ENCODE data around the gene CHST12. TPM values are rescaled to one million over a fixed set of nuclear protein-coding genes. Genes with fewer than 3 reads are reported as not detected.
A peak's percentile ranks its signal among the peaks of the same experiment; 100 is the strongest.

The CHST12 gene
- total RNA-seq, 1 experiment from 2014 or later: 19.3 TPM

- no peak overlapping the region for H3K4ac ChIP-seq (ENCODE audit: low read depth, low read length)
- no peaks in the 10 kb centered on the region; the same call in 1 of the 2 replicates for H3K27me3 Mint-ChIP-seq (ENCODE audit: low read depth)
- DNase-seq: no peak
- H3K23me2 ChIP-seq (ENCODE audit: insufficient read length, low read depth, low read length, poor library complexity, severe bottlenecking): no peaks in the 10 kb centered on the region
- H3K4me2 ChIP-seq (ENCODE audit: insufficient read depth, insufficient read length, low read length): no peak overlapping the region
- no CpG with 5 or more reads among the region's 25 CpGs for WGBS (ENCODE audit: extremely low coverage, insufficient read length, low lambda C conversion rate)
- H3K27me3 ChIP-seq (ENCODE audit: insufficient read depth, low read length): no peaks in the 10 kb centered on the region
- H3K79me1 ChIP-seq (ENCODE audit: insufficient read depth, low read depth, low read length, poor library complexity, severe bottlenecking): no peaks in the 10 kb centered on the region
- H3K4me1 Mint-ChIP-seq: peaks cover 45 to 68% of the 10 kb centered on the region in 2 experiments
- no peak overlapping the region; a peak in 1 of 5 replicates for H3K4me3 Mint-ChIP-seq
- H3K36me3 Mint-ChIP-seq (ENCODE audit: insufficient read depth in 1 of 3, low read depth in 3 of 3): no peaks in the 10 kb centered on the region
- H3K27ac ChIP-seq (ENCODE audit: insufficient read length, low read depth, low read length): no peak overlapping the region
- H2BK120ac ChIP-seq (ENCODE audit: low read depth, low read length, poor library complexity, severe bottlenecking): no peak overlapping the region
- H3K56ac ChIP-seq (ENCODE audit: insufficient read length, low read depth, low read length): no peak overlapping the region
- no peak overlapping the region for H2BK20ac ChIP-seq (ENCODE audit: low read depth, low read length, poor library complexity, severe bottlenecking)
- H2BK15ac ChIP-seq (ENCODE audit: low read depth, low read length): no peak overlapping the region
- no peak overlapping the region for H4K5ac ChIP-seq (ENCODE audit: insufficient read length, low read depth, low read length)
- H3K4me1 ChIP-seq (ENCODE audit: insufficient read depth, low read length): no peaks in the 10 kb centered on the region; the same call in 1 of the 2 replicates
- H3K23ac ChIP-seq (ENCODE audit: insufficient read length, low read depth, low read length): no peak overlapping the region
- H3K27ac Mint-ChIP-seq: peak overlapping the region in 1 of 3 experiments; percentile 70; a peak in 2 of 7 replicates
- H4K8ac ChIP-seq (replicated peaks; ENCODE audit: insufficient read length, low read depth, low read length): no peak overlapping the region
- H4K20me1 ChIP-seq (ENCODE audit: control insufficient read depth, insufficient read depth, insufficient read length): no peaks in the 10 kb centered on the region
- H3K18ac ChIP-seq (ENCODE audit: insufficient read length, low read depth, low read length): no peak overlapping the region
- no peak overlapping the region for H3T11ph ChIP-seq (ENCODE audit: low read length)
- peak overlapping the region; percentile 15; the same call in 1 of the 2 replicates for H3K14ac ChIP-seq (ENCODE audit: insufficient read depth, low read length)
- H2AFZ ChIP-seq (ENCODE audit: low read length): no peak overlapping the region
- H3K9me3 ChIP-seq (ENCODE audit: control insufficient read depth, low read depth, low read length): no peaks in the 10 kb centered on the region
- no peak overlapping the region for H2AK5ac ChIP-seq (ENCODE audit: insufficient read length, low read length)
- H4K91ac ChIP-seq (ENCODE audit: insufficient read length, low read depth, low read length): no peak overlapping the region
- peaks cover 0 to under 1% of the 10 kb centered on the region in 2 experiments; a peak in 2 of 5 replicates for H3K9me3 Mint-ChIP-seq
- H2BK12ac ChIP-seq (ENCODE audit: insufficient read length, low read depth, low read length): no peak overlapping the region
- TF ChIP-seq CTCF (conservative IDR thresholded peaks at IDR 0.05): no peak
- H3K79me2 ChIP-seq (ENCODE audit: insufficient read depth, low read length): no peaks in the 10 kb centered on the region
- H2BK5ac ChIP-seq (ENCODE audit: insufficient read length, low read length): no peak overlapping the region
- no peak overlapping the region for H3K9ac ChIP-seq (ENCODE audit: extremely low read depth, insufficient read length, low read length)
These were observed 94.3 kb downstream of the CHST12 start for GRCh38 chr7:2497500-2498336.

Other genes starting within 250 kb of the CHST12 start
- 37.4 and 39.0 TPM in 2 replicates for gene MAD1L1, start 170.7 kb upstream of the CHST12 start, total RNA-seq (2021)
- gene MRM2, start 161.4 kb upstream of the CHST12 start, total RNA-seq (2021): 57.2 and 59.0 TPM in 2 replicates
- 80.3 and 84.7 TPM in 2 replicates for gene NUDT1, start 161.4 kb upstream of the CHST12 start, total RNA-seq (2021)
- gene SNX8, start 89.2 kb upstream of the CHST12 start, total RNA-seq (2021): 40.6 and 45.6 TPM in 2 replicates
- gene EIF3B, start 48.8 kb upstream of the CHST12 start, total RNA-seq (2021): 337 and 343 TPM in 2 replicates
- gene GRIFIN, start 72.8 kb downstream of the CHST12 start, total RNA-seq (2021): not detected in 2 replicates
- gene LFNG, start 116.2 kb downstream of the CHST12 start, total RNA-seq (2021): 52.9 and 55.3 TPM in 2 replicates
- gene BRAT1, start 151.9 kb downstream of the CHST12 start, total RNA-seq (2021): 41.2 and 42.6 TPM in 2 replicates
- 6.7 and 7.0 TPM in 2 replicates for gene IQCE, start 155.4 kb downstream of the CHST12 start, total RNA-seq (2021)
- gene TTYH3, start 228.4 kb downstream of the CHST12 start, total RNA-seq (2021): 122 TPM in 2 replicates

Measured in H9 (cell line).